Measurements from ENCODE around the gene ENTHD1. TPM values are rescaled to one million over a fixed set of nuclear protein-coding genes. Genes with fewer than 3 reads are reported as not detected.
"Not testable (repeated sequence)": the region's sequence is repeated elsewhere in the genome, so short reads cannot be mapped to it uniquely, and the experiment has no call there.

The ENTHD1 gene
- total RNA-seq, 1 experiment from 2014 or later, result not detected

DNA sequence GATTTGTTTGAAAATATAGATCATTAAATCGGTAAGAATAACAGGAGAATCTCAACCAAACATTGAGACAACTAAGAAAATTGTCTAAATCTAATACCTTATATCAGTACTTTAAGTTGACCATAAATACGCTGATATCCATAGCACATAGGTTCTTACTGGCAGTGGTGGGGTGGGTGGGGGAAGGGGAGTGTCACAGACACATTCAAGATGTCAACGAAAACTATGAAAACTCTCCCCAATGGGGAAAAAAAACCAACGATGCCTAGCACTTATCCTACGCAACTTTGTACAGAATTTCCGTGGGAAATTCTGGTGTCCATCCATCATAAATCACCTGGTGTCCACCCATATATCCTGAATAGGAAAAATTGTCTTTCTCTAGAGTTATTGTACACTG is 13.5 kb upstream of the ENTHD1 start:
- no peak for DNase-seq (ENCODE audit: low read depth)
- in situ Hi-C loops (cut with HindIII; ENCODE audit: low pct_unique_long_range_greater_than_20kb, low sequenced_read_pairs), result no loop called here

DNA sequence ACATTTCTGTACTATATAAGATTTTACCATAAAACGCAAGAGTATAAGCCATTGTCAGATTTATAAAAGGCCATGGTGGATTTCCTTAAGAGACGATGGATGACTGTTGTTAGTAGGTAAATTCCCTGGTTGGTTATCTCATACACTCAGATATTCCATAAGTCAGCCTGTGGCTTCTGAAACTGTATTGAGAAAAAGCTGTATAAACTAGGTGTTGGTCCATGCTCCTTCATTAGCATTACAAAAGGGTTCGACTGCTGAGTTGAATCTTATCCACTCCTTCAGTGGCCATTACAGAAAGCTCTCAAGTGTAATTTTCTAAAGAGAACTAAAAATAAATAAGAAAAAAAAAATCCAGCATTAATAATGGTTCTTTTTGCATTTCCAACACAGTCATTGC is 12.6 kb upstream of the ENTHD1 start:
- DNase-seq (ENCODE audit: low read depth), result no peak
- in situ Hi-C loops (cut with HindIII; ENCODE audit: low pct_unique_long_range_greater_than_20kb, low sequenced_read_pairs), result no loop called here

DNA sequence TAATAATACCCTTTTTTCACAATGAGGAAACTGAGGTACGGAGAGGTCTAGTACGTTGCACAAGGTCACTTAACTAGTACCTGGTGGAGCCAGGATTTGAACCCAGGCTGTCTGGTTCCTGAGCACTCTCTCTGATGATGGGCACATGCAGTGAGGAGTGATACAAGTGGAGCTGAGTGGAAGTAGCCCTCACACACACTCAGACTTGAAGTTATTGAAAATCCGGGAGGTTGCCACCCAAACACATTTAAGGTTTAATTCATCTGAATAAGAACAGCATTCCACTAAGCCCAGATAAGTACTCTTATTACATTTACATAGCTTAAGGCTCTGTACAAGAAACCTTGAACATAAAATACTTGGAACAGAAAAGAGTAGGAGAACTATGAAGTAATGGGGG is 12.1 kb upstream of the ENTHD1 start:
- no peak for DNase-seq (ENCODE audit: low read depth)
- in situ Hi-C loops (cut with HindIII; ENCODE audit: low pct_unique_long_range_greater_than_20kb, low sequenced_read_pairs), result no loop called here

DNA sequence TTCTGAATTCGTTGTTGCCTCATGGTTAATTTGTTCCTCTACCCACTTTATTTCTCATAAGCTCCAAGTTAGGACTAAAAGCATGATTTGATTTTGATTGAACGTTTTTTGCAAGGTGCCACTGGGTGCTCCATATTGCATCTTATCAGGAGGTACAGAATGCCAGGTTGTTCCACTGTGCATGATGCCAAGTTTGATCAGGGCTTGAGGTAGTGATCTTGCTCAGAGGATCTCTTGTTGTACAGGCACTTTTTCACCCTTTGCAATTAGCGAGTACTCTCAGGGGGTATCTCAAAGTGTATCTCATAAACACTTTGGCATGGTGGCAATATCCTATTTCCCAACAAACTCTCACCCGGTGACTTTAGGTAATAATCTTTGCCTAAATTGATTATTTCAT is 11.3 kb upstream of the ENTHD1 start:
- in situ Hi-C loops (cut with HindIII; ENCODE audit: low pct_unique_long_range_greater_than_20kb, low sequenced_read_pairs), result no loop called here
- DNase-seq (ENCODE audit: low read depth), result no peak

DNA sequence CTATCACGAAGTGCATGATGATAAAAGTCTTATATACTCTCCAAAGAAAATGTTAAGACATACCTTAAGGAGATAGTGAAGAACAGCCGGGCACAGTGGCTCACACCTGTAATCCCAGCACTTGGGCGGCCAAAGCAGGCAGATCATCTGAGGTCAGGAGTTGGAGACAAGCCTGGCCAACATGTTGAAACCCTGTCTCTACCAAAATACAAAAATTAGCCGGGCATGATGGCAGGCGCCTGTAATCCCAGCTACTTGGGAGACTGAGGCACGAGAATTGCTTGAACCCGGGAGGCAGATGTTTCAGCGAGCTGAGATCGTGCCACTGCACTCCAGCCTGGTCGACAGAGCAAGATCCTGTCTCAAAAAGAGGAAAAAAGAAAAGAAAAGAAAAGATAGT is 10.5 kb upstream of the ENTHD1 start:
- in situ Hi-C loops (cut with HindIII; ENCODE audit: low pct_unique_long_range_greater_than_20kb, low sequenced_read_pairs); DNase-seq (ENCODE audit: low read depth): not testable (repeated sequence)

DNA sequence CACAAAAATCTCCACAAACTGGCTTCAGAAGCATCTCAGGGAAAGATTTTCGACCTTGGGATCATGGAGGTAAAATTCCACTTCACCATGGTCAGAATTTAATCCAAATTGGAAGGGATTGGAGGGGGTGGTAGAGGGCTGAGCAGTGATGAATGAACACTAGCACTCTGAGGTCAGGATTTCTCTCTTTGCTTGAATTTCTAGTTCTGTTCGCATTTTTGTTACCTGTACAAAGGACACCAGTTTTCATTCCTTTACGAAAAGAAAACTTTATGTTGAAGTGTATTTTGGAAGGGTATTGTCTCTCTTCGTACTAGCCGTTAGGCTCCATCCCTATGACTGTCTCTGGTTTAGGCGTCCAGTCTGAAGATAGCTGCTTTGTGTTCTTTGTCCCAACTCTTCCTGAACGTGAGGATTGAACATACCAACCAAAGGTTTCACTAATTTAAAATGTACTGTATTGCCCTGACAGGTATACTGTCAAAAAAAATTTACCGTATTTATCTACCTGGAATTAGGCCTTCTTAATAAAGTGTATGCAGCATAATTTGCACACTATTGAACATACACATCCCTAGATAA is 8.1 kb upstream of the ENTHD1 start:
- no peak for DNase-seq (ENCODE audit: low read depth)
- in situ Hi-C loops (cut with HindIII; ENCODE audit: low pct_unique_long_range_greater_than_20kb, low sequenced_read_pairs), result no loop called here

DNA sequence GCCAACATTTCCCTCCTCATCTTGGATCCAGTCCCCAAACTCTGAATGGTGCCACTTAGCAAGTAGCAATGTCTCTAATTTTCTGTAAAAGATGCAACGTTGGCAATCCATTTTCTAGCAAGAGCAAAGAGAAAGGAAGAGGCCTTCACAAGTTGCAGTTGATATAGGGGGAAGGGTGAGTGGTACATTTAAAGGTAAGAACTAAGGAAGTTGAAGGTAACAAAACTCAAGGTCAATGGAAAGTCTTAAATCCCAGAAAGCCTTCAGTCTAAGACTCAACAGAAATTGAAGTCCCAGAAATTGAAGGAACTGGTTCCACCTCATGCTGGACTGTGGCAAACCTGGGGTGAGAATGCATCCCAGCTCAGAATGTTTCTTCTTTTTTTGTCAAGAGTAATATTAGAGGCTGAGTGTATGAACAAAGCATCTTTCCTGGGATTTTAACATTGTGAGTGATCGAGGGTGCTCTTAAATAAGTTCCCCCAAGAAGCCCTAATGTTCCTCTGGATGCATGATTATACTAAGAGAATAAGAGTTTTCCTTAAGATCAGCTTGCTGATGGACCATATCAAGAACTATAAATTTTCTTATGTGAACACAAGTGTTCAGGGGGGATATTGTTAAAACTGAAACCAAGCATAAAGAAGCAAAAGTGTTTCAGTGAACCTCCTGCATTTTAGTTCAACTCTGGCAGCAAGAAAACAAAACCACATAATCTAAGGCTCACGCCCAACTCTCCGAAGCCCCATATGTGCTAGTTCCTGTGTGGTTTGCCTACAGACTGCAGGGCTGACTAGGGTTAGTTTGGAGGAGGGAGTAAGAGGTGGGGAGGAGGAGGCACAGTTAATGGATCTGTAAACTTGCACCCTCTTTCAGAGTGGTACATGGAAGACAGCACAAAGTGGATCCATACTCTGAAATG is 7.0 kb upstream of the ENTHD1 start, which contains the start of gene GRAP2:
TSS of gene GRAP2 (plus strand) at position 779 of the 922 bp plus-strand sequence. CDS start 46,023 bp downstream, outside the sequence.
- no peak for DNase-seq (ENCODE audit: low read depth)
- in situ Hi-C loops (cut with HindIII; ENCODE audit: low pct_unique_long_range_greater_than_20kb, low sequenced_read_pairs), result no loop called here

DNA sequence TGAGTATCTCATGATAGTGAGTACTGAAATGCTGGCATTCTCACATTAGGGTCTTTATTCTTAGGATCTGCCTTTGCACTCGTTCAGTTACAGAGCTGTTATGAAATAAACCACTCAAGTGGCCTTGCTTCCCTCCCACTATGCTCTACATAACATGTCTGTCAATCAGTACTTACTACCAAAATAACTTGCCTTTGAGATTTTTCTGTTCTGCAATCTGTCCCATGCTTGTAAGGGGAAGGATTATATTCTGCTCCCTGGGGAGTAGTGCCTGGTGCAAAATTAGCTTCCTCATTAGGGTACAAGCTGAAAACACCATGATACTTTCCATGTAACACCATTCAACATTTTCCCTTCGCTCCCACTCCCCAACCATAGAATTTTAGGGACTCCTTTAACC is 5.4 kb upstream of the ENTHD1 start:
- in situ Hi-C loops (cut with HindIII; ENCODE audit: low pct_unique_long_range_greater_than_20kb, low sequenced_read_pairs), result no loop called here
- no peak for DNase-seq (ENCODE audit: low read depth)

DNA sequence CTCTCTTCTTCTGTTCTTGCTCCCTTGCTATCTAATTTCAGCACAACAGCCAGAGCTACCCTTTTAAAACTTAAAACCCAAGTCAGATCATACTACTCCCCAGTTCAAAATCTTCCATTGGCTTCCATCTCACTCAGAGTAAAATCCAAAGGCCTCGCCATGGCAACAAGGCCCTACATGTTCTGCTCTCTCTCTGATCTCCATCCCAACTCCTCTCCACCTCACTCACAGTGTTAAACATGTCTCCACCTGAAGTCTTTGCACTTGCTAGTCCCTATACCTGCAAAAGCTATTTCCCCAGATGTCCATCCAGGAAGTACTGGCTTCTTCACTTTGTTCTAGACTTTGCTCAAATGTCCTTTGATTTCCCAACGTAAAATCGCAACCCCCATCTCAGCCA is 4.3 kb upstream of the ENTHD1 start:
- no peak for DNase-seq (ENCODE audit: low read depth)
- in situ Hi-C loops (cut with HindIII; ENCODE audit: low pct_unique_long_range_greater_than_20kb, low sequenced_read_pairs), result no loop called here

DNA sequence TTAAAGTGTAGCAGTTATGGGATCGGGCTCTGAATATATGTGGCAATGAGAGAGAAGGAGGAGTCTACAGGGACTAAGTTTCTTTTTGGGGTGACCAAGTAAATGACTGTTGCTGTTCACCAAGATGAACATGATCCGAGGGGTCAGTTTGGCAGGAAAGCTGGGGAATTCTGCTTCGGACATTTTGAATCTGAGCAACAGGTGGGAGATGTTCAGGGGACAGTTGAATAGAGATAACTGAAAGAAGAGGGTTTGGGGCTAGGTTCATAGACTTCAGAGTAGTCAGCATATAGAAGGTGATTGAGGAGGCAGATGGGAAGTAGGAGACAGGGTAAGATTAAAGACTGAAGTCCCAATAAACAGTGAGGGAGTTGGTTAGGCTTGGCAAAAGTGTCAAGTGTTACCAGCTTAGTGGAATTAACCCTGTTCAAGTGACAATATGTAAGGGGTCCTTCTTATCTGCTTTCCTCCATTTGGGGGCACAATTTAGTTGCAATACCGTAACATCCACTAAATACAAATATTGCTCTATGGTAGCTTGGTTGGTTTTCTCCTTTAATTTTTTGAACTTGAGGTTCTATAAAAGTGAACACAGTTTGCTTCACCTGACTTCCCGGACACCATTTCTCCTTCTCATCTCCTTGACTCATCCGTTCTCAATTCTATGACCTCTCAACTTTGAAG is 2.9 kb upstream of the ENTHD1 start:
- DNase-seq (ENCODE audit: low read depth), result no peak
- in situ Hi-C loops (cut with HindIII; ENCODE audit: low pct_unique_long_range_greater_than_20kb, low sequenced_read_pairs), result no loop called here

DNA sequence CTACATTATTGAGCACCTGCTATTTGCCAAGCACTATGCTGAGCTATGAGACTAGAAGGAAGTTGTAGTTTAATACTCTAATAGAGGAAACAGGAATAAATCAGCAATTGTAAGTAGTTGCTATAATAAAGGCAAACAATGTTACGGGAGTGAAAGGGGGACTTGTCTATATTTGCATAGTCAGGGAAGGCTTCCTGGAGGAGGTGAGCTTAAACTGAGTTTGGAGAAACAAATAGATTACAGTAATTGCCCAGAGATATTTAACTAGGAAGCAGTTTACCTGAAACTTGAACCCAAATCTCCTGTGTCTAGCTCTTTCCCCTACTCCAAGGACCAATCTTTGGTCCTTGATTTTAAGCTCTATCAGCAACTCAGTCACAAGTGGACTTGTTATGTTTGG is 2.1 kb upstream of the ENTHD1 start:
- in situ Hi-C loops (cut with HindIII; ENCODE audit: low pct_unique_long_range_greater_than_20kb, low sequenced_read_pairs), result no loop called here
- no peak for DNase-seq (ENCODE audit: low read depth)

DNA sequence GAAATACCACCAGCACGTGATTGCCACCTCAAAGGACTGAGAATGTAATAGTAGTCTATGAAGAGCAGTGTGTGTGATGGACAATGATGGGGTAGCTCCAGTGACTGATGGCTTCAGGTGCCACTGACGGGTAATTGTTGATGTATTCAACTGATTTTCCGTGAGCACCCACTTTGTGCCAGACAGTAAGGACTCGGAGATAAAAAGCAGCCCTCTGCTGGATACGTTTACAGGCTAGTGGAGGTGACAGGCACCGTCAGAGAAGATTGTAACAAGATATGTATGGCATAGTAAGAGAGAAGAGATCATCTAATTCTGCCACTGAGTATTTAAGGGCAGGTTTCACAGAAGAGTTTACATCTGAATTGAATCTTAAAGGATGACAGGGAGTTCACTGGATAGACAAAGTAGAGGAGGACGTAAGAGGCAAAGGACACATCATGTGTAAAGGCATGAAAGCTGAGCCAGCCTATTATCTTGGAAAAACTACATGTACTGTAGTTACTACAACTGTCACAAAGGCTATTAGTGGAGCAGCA is 1.1 kb upstream of the ENTHD1 start:
- DNase-seq (ENCODE audit: low read depth), result no peak
- in situ Hi-C loops (cut with HindIII; ENCODE audit: low pct_unique_long_range_greater_than_20kb, low sequenced_read_pairs), result no loop called here

DNA sequence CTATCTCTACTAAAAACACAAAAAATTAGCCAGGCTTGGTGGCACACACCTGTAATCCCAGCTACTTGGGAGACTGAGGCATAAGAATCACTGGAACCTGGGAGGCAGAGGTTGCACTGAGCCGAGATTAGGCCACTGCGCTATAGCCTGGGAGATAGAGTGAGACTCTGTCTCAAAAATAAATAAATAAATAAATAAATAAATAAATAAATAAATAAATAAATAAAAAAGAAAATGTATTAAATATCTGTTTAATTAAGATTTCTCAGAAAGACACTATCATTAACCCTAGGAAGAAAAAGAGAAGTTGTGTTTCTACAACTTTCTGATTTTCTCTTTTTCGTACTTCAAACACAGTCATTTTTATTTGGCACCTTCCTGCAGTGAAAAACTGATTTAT is 3.6 kb downstream of the ENTHD1 start:
- in situ Hi-C loops (cut with HindIII; ENCODE audit: low pct_unique_long_range_greater_than_20kb, low sequenced_read_pairs); DNase-seq (ENCODE audit: low read depth): not testable (repeated sequence)

DNA sequence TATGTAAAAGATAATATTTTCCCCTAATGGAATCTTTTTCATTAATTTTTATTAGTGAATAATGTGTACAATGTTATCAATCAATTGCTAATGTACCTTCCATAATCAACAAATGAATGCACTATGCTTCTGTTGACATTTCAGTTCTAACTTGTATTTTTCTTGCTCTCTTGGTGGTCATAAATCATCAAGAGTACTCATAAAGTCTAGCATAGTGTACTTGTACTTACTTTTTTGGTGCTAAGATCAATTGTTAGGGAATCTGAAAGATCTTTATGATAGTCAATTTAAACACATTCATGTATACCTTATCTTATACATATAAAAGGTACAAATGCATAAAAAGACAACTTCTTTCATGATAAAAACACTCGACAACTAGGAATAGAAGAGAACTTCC is 10.5 kb downstream of the ENTHD1 start:
- DNase-seq (ENCODE audit: low read depth), result no peak
- in situ Hi-C loops (cut with HindIII; ENCODE audit: low pct_unique_long_range_greater_than_20kb, low sequenced_read_pairs), result no loop called here

DNA sequence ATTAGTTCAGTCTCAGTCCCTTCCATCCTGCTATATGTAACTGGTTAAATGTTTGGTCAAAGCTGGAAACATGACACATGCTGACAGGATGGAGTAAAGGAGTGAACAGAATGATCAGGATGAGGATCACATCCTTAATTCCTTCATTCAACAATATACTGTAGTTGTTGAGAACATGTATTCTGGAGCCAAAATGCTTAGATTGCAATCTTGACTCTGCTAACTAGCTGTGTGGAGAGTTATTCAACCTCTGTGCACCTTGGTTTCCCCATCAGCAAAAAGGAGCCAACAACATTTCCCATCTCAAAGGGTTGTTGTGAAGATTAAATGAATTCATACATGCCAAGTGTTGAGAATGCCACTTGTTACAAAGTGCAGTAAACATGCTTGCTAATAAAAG is 12.8 kb downstream of the ENTHD1 start:
- in situ Hi-C loops (cut with HindIII; ENCODE audit: low pct_unique_long_range_greater_than_20kb, low sequenced_read_pairs), result no loop called here
- no peak for DNase-seq (ENCODE audit: low read depth)

DNA sequence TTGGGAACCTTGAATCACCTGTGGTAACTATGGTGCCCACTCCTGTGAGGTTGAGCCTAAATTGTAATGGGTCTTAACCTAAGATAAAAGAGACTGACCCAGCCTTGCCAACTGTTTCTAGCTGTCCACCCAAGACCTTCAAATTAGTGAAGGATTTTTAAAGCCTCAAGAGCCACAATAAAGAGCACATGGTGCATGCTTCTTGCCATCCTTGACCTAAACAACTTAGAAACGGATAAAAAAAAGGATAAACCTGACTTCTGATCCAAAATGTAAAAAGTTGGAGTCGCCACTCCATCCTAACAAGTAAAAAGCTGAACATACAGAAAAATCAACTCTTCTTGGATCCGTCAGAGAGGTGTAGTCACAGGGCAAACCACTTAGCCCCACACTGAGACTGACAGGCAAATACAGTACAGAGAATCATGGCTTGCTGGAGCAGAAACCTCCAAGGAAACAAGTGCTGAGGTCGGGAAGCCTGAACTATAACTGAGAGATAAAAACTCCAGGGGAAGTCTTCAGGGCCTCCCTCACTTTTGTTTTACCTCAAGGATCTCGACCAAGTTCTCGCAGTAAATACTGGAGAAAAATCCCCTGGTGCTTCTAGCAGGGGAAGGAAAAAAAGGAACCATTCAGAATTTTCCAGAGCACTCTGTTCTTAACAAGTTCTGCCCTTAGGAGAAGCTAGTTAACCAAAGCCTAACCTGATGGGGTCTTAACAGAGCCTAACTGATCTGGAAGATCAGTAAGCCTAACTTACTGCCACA is 16.3 kb downstream of the ENTHD1 start:
- in situ Hi-C loops (cut with HindIII; ENCODE audit: low pct_unique_long_range_greater_than_20kb, low sequenced_read_pairs), result no loop called here
- no peak for DNase-seq (ENCODE audit: low read depth)

DNA sequence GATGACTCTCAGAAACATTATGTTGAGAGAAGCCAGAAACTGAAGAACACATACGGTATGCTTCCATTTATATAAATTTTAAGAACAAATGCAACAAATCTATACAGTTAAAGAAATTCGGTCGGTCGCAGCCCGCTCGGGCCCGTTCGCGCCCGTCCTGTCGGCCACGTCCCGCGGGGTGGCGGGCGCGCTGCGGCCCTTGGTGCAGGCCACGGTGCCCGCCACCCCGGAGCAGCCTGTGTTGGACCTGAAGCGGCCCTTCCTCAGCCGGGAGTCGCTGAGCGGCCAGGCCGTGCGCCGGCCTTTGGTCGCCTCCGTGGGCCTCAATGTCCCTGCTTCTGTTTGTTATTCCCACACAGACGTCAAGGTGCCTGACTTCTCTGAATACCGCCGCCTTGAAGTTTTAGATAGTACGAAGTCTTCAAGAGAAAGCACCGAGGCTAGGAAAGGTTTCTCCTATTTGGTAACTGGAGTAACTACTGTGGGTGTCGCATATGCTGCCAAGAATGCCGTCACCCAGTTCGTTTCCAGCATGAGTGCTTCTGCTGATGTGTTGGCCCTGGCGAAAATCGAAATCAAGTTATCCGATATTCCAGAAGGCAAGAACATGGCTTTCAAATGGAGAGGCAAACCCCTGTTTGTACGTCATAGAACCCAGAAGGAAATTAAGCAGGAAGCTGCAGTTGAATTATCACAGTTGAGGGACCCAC is 18.2 kb downstream of the ENTHD1 start:
- in situ Hi-C loops (cut with HindIII; ENCODE audit: low pct_unique_long_range_greater_than_20kb, low sequenced_read_pairs); DNase-seq (ENCODE audit: low read depth): not testable (repeated sequence)

DNA sequence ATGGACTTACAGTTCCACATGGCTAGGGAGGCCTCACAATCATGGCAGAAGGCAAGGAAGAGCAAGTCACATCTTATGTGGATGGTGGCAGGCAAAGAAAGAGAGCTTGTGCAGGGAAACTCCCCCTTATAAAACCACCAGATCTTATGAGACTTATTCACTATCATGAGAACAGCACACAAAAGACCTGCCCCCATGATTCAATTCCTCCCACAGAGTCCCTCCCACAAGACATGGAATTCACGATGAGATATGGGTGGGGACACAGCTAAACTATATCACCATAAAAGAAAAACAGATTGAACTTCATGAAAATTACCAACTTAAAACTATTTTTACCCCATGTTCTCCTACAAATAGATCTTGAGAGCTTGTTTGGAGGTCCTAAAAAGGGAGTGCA is 19.6 kb downstream of the ENTHD1 start:
- no peak for DNase-seq (ENCODE audit: low read depth)
- in situ Hi-C loops (cut with HindIII; ENCODE audit: low pct_unique_long_range_greater_than_20kb, low sequenced_read_pairs), result no loop called here

All from Caki2 (cell line).